SH-SY5Y (cell line): ENCODE results near the gene FAM240A.

Source experiments
- GATA2 ChIP-seq: IDR thresholded peaks from 2 replicates; pipeline ENCODE4 v1.6.1; 2011; ENCODE audit warnings: mild to moderate bottlenecking, low read depth, low read length
- GATA3 ChIP-seq: IDR thresholded peaks from 2 replicates; pipeline ENCODE4 v1.6.1; 2011; ENCODE audit warnings: low read depth, mild to moderate bottlenecking, low read length, moderate library complexity

DNA sequence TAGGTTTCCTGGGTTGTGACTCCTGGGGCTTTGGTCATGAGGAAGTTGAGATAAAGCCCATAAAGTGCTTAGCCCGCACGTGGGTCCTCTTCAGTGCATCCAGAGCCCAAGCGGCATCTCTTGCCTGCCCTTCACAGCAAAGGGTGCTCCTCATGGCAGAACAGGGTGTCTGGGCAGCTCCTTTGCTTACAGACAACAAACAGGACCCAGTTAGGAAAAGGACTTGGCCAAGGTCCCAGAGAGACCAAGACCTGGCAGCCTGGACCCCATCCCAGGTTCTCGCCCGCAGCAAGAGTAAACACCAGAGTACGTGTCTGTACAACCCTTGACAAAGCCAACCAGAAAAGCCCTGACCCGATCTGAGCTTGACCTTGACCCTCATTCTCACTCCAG lies 54.1 kb downstream of the FAM240A start:
- TF ChIP-seq GATA3 (no peak), GATA2 (no peak)
